ENCODE data around the gene COPS8. TPM values are rescaled to one million over a fixed set of nuclear protein-coding genes. Genes with fewer than 3 reads are reported as not detected.
A peak's percentile ranks its signal among the peaks of the same experiment; 100 is the strongest.

COPS8 gene
- total RNA-seq, 1 experiment from 2014 or later: 32.6 TPM

- CTCF ChIA-PET: no interaction called here
- intact Hi-C loops (cut with micrococcal nuclease; ENCODE audit: unreplicated experiment): no loop called here
- no TSS peak for BruUV-seq (replicated peaks)
Measured at GRCh38 chr2:237081596-237081995, 4.1 kb upstream of the COPS8 start.

GRCh38 chr2:237083026-237083425 is 2.7 kb upstream of the COPS8 start:
- no TSS peak for BruUV-seq (replicated peaks)
- no peaks in the 10 kb centered on the region for H3K4me1 Mint-ChIP-seq (ENCODE audit: low read depth, unreplicated experiment)
- Histone ChIP-seq H3K9me3 (no peaks in the 10 kb centered on the region), H3K27me3 (replicated peaks; ENCODE audit: control insufficient read depth, insufficient read depth, low read length) (no peaks in the 10 kb centered on the region), H3K36me3 (ENCODE audit: control insufficient read depth, insufficient read depth, low read length) (no peaks in the 10 kb centered on the region), H3K4me1 (no peaks in the 10 kb centered on the region), H3K4me3 (ENCODE audit: low read depth, low read length) (no peak overlapping the region)
- no peaks in the 10 kb centered on the region for H3K9me3 Mint-ChIP-seq (ENCODE audit: unreplicated experiment)
- POLR2A ChIA-PET: no interaction called here
- intact Hi-C loops (cut with micrococcal nuclease; ENCODE audit: unreplicated experiment): no loop called here
- H3K36me3 Mint-ChIP-seq (ENCODE audit: insufficient read depth, unreplicated experiment): peaks cover 12% of the 10 kb centered on the region
- H3K4me3 Mint-ChIP-seq (ENCODE audit: unreplicated experiment): no peak overlapping the region
- TF ChIP-seq CTCF (IDR thresholded peaks at IDR 0.05; ENCODE audit: insufficient read depth in 1 of 2, low read depth in 1 of 2, low read length in 1 of 2, severe bottlenecking in 1 of 2, unreplicated experiment in 1 of 2): no peak
- H3K27ac Mint-ChIP-seq (ENCODE audit: unreplicated experiment): no peak overlapping the region
- no peak for DNase-seq
- H3K27me3 Mint-ChIP-seq (ENCODE audit: insufficient read depth, unreplicated experiment): peaks cover 2% of the 10 kb centered on the region
- CTCF ChIA-PET: no interaction called here

More at GRCh38 chr2:237081596-237081995, 4.1 kb upstream of the COPS8 start:
- TF ChIP-seq CTCF (IDR thresholded peaks at IDR 0.05; ENCODE audit: insufficient read depth in 1 of 2, low read depth in 1 of 2, low read length in 1 of 2, severe bottlenecking in 1 of 2, unreplicated experiment in 1 of 2): no peak
- Mint-ChIP-seq H3K27ac (ENCODE audit: unreplicated experiment) (no peak overlapping the region), H3K36me3 (ENCODE audit: insufficient read depth, unreplicated experiment) (peaks cover 12% of the 10 kb centered on the region), H3K27me3 (ENCODE audit: insufficient read depth, unreplicated experiment) (peaks cover 2% of the 10 kb centered on the region), H3K9me3 (ENCODE audit: unreplicated experiment) (no peaks in the 10 kb centered on the region), H3K4me3 (ENCODE audit: unreplicated experiment) (no peak overlapping the region), H3K4me1 (ENCODE audit: low read depth, unreplicated experiment) (no peaks in the 10 kb centered on the region)
- Histone ChIP-seq H3K4me3 (ENCODE audit: low read depth, low read length) (no peak overlapping the region), H3K9me3 (no peaks in the 10 kb centered on the region), H3K4me1 (no peaks in the 10 kb centered on the region), H3K27me3 (replicated peaks; ENCODE audit: control insufficient read depth, insufficient read depth, low read length) (no peaks in the 10 kb centered on the region), H3K36me3 (ENCODE audit: control insufficient read depth, insufficient read depth, low read length) (no peaks in the 10 kb centered on the region)
- POLR2A ChIA-PET: no interaction called here
- DNase-seq: no peak

GRCh38 chr2:237084444-237084843 is 1.2 kb upstream of the COPS8 start:
- intact Hi-C loops (cut with micrococcal nuclease; ENCODE audit: unreplicated experiment): no loop called here
- no peaks in the 10 kb centered on the region for H3K9me3 Mint-ChIP-seq (ENCODE audit: unreplicated experiment)
- H3K27me3 Mint-ChIP-seq (ENCODE audit: insufficient read depth, unreplicated experiment): no peaks in the 10 kb centered on the region
- TF ChIP-seq CTCF (IDR thresholded peaks at IDR 0.05; ENCODE audit: insufficient read depth in 1 of 2, low read depth in 1 of 2, low read length in 1 of 2, severe bottlenecking in 1 of 2, unreplicated experiment in 1 of 2): no peak
- H3K4me3 ChIP-seq (ENCODE audit: low read depth, low read length): no peak overlapping the region
- H3K4me1 ChIP-seq: no peaks in the 10 kb centered on the region
- peaks cover 12% of the 10 kb centered on the region for H3K36me3 Mint-ChIP-seq (ENCODE audit: insufficient read depth, unreplicated experiment)
- no peaks in the 10 kb centered on the region for H3K27me3 ChIP-seq (replicated peaks; ENCODE audit: control insufficient read depth, insufficient read depth, low read length)
- no peaks in the 10 kb centered on the region for H3K9me3 ChIP-seq
- BruUV-seq (replicated peaks): no TSS peak
- H3K27ac Mint-ChIP-seq (ENCODE audit: unreplicated experiment): no peak overlapping the region
- DNase-seq: no peak
- CTCF ChIA-PET: interaction anchor here (1.7 kb wide), 1 partner anchor 10 kb away, joined by 4 read pairs; no protein-coding TSS in a partner anchor
- H3K4me3 Mint-ChIP-seq (ENCODE audit: unreplicated experiment): peak overlapping the region; percentile 95
- POLR2A ChIA-PET: no interaction called here
- no peaks in the 10 kb centered on the region for H3K4me1 Mint-ChIP-seq (ENCODE audit: low read depth, unreplicated experiment)
- no peaks in the 10 kb centered on the region for H3K36me3 ChIP-seq (ENCODE audit: control insufficient read depth, insufficient read depth, low read length)

All from Caco-2 (cell line).